ENCODE data around the gene DNMBP.
"Not testable (repeated sequence)": the region's sequence is repeated elsewhere in the genome, so short reads cannot be mapped to it uniquely, and the experiment has no call there.

DNMBP gene

GRCh38 chr10:100014071-100014762, 4.5 kb upstream of the DNMBP start:
- DNase-seq (ENCODE audit: low read depth in 2 of 2), result no peak

- no peak for DNase-seq (ENCODE audit: low read depth in 2 of 2)
Observed at GRCh38 chr10:100013621-100014020, 3.9 kb upstream of the DNMBP start.

GRCh38 chr10:100011906-100012305, 2.2 kb upstream of the DNMBP start:
- not testable (repeated sequence) for DNase-seq (ENCODE audit: low read depth in 2 of 2)

- DNase-seq (ENCODE audit: low read depth in 2 of 2), result no peak
Observed at GRCh38 chr10:100009283-100009792, 409 bp downstream of the DNMBP start.

GRCh38 chr10:100008708-100009282, 952 bp downstream of the DNMBP start:
- no peak for DNase-seq (ENCODE audit: low read depth in 2 of 2)

GRCh38 chr10:100008142-100008522, 1.6 kb downstream of the DNMBP start:
- DNase-seq (ENCODE audit: low read depth in 2 of 2), result no peak

- DNase-seq (ENCODE audit: low read depth in 2 of 2), result no peak
Observed at GRCh38 chr10:100007231-100008141, 2.3 kb downstream of the DNMBP start.

- no peak for DNase-seq (ENCODE audit: low read depth in 2 of 2)
Observed at GRCh38 chr10:100006243-100006886, 3.4 kb downstream of the DNMBP start.

- no peak for DNase-seq (ENCODE audit: low read depth in 2 of 2)
Observed at GRCh38 chr10:100004805-100005510, 4.8 kb downstream of the DNMBP start.

GRCh38 chr10:100000109-100000644, 9.6 kb downstream of the DNMBP start:
- DNase-seq (ENCODE audit: low read depth in 2 of 2), result no peak

- no peak for DNase-seq (ENCODE audit: low read depth in 2 of 2)
Observed at GRCh38 chr10:99999319-100000108, 10.2 kb downstream of the DNMBP start.

- no peak for DNase-seq (ENCODE audit: low read depth in 2 of 2)
Observed at GRCh38 chr10:99998889-99999288, 10.9 kb downstream of the DNMBP start.

- DNase-seq (ENCODE audit: low read depth in 2 of 2), result no peak
Observed at GRCh38 chr10:99996671-99997648, 12.8 kb downstream of the DNMBP start.

GRCh38 chr10:99995713-99996112, 14.0 kb downstream of the DNMBP start:
- DNase-seq (ENCODE audit: low read depth in 2 of 2), result no peak

GRCh38 chr10:99995269-99995668, 14.5 kb downstream of the DNMBP start:
- DNase-seq (ENCODE audit: low read depth in 2 of 2), result no peak

GRCh38 chr10:99994801-99995200, 14.9 kb downstream of the DNMBP start:
- no peak for DNase-seq (ENCODE audit: low read depth in 2 of 2)

GRCh38 chr10:99993701-99994689, 15.8 kb downstream of the DNMBP start:
- DNase-seq (ENCODE audit: low read depth in 2 of 2), result peak; percentile 24 to 28

- not testable (repeated sequence) for DNase-seq (ENCODE audit: low read depth in 2 of 2)
Observed at GRCh38 chr10:99985637-99986036, 24.1 kb downstream of the DNMBP start.
